Activated T-cell treated with anti-CD3 and anti-CD28 coated beads, Interleukin-2, amount 50 U/mL, for 24 hours (primary cell): ENCODE results near the gene FNIP1.
"Not testable (repeated sequence)": the region's sequence is repeated elsewhere in the genome, so short reads cannot be mapped to it uniquely, and the experiment has no call there.

ENCODE experiments used
- DNase-seq: peaks from one replicate; pipeline ENCODE4 v3.0.0-alpha.2; 2020
- H3K27ac Mint-ChIP-seq: 2 replicates; pipeline ENCODE4 v1.8.0; 2020; ENCODE audit warnings: mild to moderate bottlenecking, mixed read lengths
- H3K27me3 Mint-ChIP-seq: 2 replicates; pipeline ENCODE4 v1.8.0; 2020; ENCODE audit warnings: mixed read lengths
- H3K36me3 Mint-ChIP-seq: 2 replicates; pipeline ENCODE4 v1.8.0; 2020; ENCODE audit warnings: low read depth, mixed read lengths
- H3K4me1 Mint-ChIP-seq: 2 replicates; pipeline ENCODE4 v1.8.0; 2020; ENCODE audit warnings: low read depth, mixed read lengths
- H3K4me3 Mint-ChIP-seq: 2 replicates; pipeline ENCODE4 v1.8.0; 2020; ENCODE audit warnings: mild to moderate bottlenecking, moderate library complexity, mixed read lengths
- H3K9me3 Mint-ChIP-seq: 2 replicates; pipeline ENCODE4 v1.8.0; 2020; ENCODE audit warnings: mixed read lengths

Gene FNIP1

GRCh38 chr5:131796793-131797693, at the start of gene FNIP1:
TSS of gene FNIP1 (minus strand) at chr5:131797017. CDS start at chr5:131796921, 96 bp downstream.
- peak within 1 kb of the TSS; percentile 96 for H3K27ac Mint-ChIP-seq
- peak within 1 kb of the TSS; percentile 98 for H3K4me3 Mint-ChIP-seq
- H3K4me1 Mint-ChIP-seq: peaks cover 42% of the 10 kb centered on the region
- H3K27me3 Mint-ChIP-seq: no peaks in the 10 kb centered on the region
- no peaks in the 10 kb centered on the region for H3K9me3 Mint-ChIP-seq
- peaks cover 29% of the 10 kb centered on the region for H3K36me3 Mint-ChIP-seq
- DNase-seq: peak; percentile 99

GRCh38 chr5:131846536-131846935, 49.7 kb upstream of the FNIP1 start:
- H3K36me3 Mint-ChIP-seq: peaks cover 17% of the 10 kb centered on the region
- H3K9me3 Mint-ChIP-seq: peaks cover 52% of the 10 kb centered on the region
- H3K4me1 Mint-ChIP-seq: no peaks in the 10 kb centered on the region

GRCh38 chr5:131845828-131846227, 49.0 kb upstream of the FNIP1 start:
- peaks cover 52% of the 10 kb centered on the region for H3K9me3 Mint-ChIP-seq
- H3K4me3 Mint-ChIP-seq: no peak overlapping the region
- peaks cover 17% of the 10 kb centered on the region for H3K36me3 Mint-ChIP-seq
- no peaks in the 10 kb centered on the region for H3K27me3 Mint-ChIP-seq
- no peak for DNase-seq
- H3K27ac Mint-ChIP-seq: no peak overlapping the region
- no peaks in the 10 kb centered on the region for H3K4me1 Mint-ChIP-seq

More at GRCh38 chr5:131846536-131846935, 49.7 kb upstream of the FNIP1 start:
- no peak for DNase-seq
- Mint-ChIP-seq H3K27ac (no peak overlapping the region), H3K27me3 (no peaks in the 10 kb centered on the region), H3K4me3 (no peak overlapping the region)

GRCh38 chr5:131842971-131843370, 46.2 kb upstream of the FNIP1 start:
- not testable (repeated sequence) for H3K36me3 Mint-ChIP-seq, H3K4me1 Mint-ChIP-seq, H3K4me3 Mint-ChIP-seq, DNase-seq, H3K27ac Mint-ChIP-seq, H3K27me3 Mint-ChIP-seq
- peaks cover 58% of the 10 kb centered on the region for H3K9me3 Mint-ChIP-seq

- not testable (repeated sequence) for H3K4me3 Mint-ChIP-seq, H3K27me3 Mint-ChIP-seq, DNase-seq, H3K36me3 Mint-ChIP-seq, H3K4me1 Mint-ChIP-seq, H3K27ac Mint-ChIP-seq
- H3K9me3 Mint-ChIP-seq: peaks cover 14% of the 10 kb centered on the region
These were observed 35.9 kb upstream of the FNIP1 start for GRCh38 chr5:131832702-131833101.

GRCh38 chr5:131825404-131826013, 28.7 kb upstream of the FNIP1 start:
- Mint-ChIP-seq H3K27ac (no peak overlapping the region), H3K4me3 (no peak overlapping the region), H3K4me1 (peaks cover 4% of the 10 kb centered on the region), H3K27me3 (no peaks in the 10 kb centered on the region), H3K36me3 (no peaks in the 10 kb centered on the region), H3K9me3 (peaks cover 2% of the 10 kb centered on the region)
- DNase-seq: no peak

GRCh38 chr5:131824631-131825030, 27.8 kb upstream of the FNIP1 start:
- Mint-ChIP-seq H3K9me3 (peaks cover 2% of the 10 kb centered on the region), H3K27me3 (no peaks in the 10 kb centered on the region), H3K4me1 (peaks cover 4% of the 10 kb centered on the region), H3K4me3 (no peak overlapping the region), H3K36me3 (no peaks in the 10 kb centered on the region), H3K27ac (no peak overlapping the region)
- no peak for DNase-seq

GRCh38 chr5:131821221-131821620, 24.4 kb upstream of the FNIP1 start:
- Mint-ChIP-seq H3K4me1 (peaks cover 5% of the 10 kb centered on the region), H3K36me3 (no peaks in the 10 kb centered on the region), H3K27me3 (no peaks in the 10 kb centered on the region), H3K9me3 (no peaks in the 10 kb centered on the region), H3K27ac (no peak overlapping the region), H3K4me3 (no peak overlapping the region)
- no peak for DNase-seq

GRCh38 chr5:131818001-131818724, 21.3 kb upstream of the FNIP1 start:
- no peak for DNase-seq
- Mint-ChIP-seq H3K27ac (no peak overlapping the region), H3K4me1 (peaks cover 5% of the 10 kb centered on the region), H3K9me3 (no peaks in the 10 kb centered on the region), H3K36me3 (no peaks in the 10 kb centered on the region), H3K27me3 (no peaks in the 10 kb centered on the region), H3K4me3 (no peak overlapping the region)

GRCh38 chr5:131814990-131815389, 18.2 kb upstream of the FNIP1 start:
- Mint-ChIP-seq H3K9me3 (no peaks in the 10 kb centered on the region), H3K27me3 (no peaks in the 10 kb centered on the region), H3K4me1 (peaks cover 5% of the 10 kb centered on the region), H3K4me3 (no peak overlapping the region), H3K36me3 (no peaks in the 10 kb centered on the region), H3K27ac (no peak overlapping the region)
- DNase-seq: no peak

- Mint-ChIP-seq H3K9me3 (no peaks in the 10 kb centered on the region), H3K36me3 (no peaks in the 10 kb centered on the region), H3K27ac (no peak overlapping the region), H3K27me3 (no peaks in the 10 kb centered on the region), H3K4me3 (no peak overlapping the region), H3K4me1 (peaks cover under 1% of the 10 kb centered on the region)
- DNase-seq: no peak
These were observed 15.7 kb upstream of the FNIP1 start for GRCh38 chr5:131812371-131813160.

- DNase-seq: no peak
- H3K4me3 Mint-ChIP-seq: no peak overlapping the region
- no peaks in the 10 kb centered on the region for H3K4me1 Mint-ChIP-seq
- no peaks in the 10 kb centered on the region for H3K27me3 Mint-ChIP-seq
- H3K9me3 Mint-ChIP-seq: no peaks in the 10 kb centered on the region
- no peak overlapping the region for H3K27ac Mint-ChIP-seq
- no peaks in the 10 kb centered on the region for H3K36me3 Mint-ChIP-seq
These were observed 13.9 kb upstream of the FNIP1 start for GRCh38 chr5:131810510-131811249.

GRCh38 chr5:131795879-131796792, 681 bp downstream of the FNIP1 start:
- no peak for DNase-seq
- H3K9me3 Mint-ChIP-seq: no peaks in the 10 kb centered on the region
- H3K27me3 Mint-ChIP-seq: no peaks in the 10 kb centered on the region
- H3K27ac Mint-ChIP-seq: peak overlapping the region; percentile 96
- peaks cover 29% of the 10 kb centered on the region for H3K36me3 Mint-ChIP-seq
- peak overlapping the region; percentile 98 for H3K4me3 Mint-ChIP-seq
- peaks cover 49% of the 10 kb centered on the region for H3K4me1 Mint-ChIP-seq
